ENCODE measurements around the gene TARS3. TPM values are rescaled to one million over a fixed set of nuclear protein-coding genes. Genes with fewer than 3 reads are reported as not detected.
"Not testable (repeated sequence)": the region's sequence is repeated elsewhere in the genome, so short reads cannot be mapped to it uniquely, and the experiment has no call there.

The TARS3 gene
- total RNA-seq, result 14.1 and 14.5 TPM in 2 replicates

GRCh38 chr15:101723874-101724674 lies at the start of gene TARS3:
TARS3 (minus strand) TSS chr15:101724473; CDS start chr15:101724387, 86 bp downstream.
- intact Hi-C loops (cut with micrococcal nuclease), result loop anchor here (1.0 kb wide), 2 partner anchors 31 to 73 kb away; no protein-coding TSS in a partner anchor
- H3K4me3 Mint-ChIP-seq (ENCODE audit: low read depth), result peak within 1 kb of the TSS; percentile 84
- H3K27ac Mint-ChIP-seq, result peak within 1 kb of the TSS; percentile 93

DNA sequence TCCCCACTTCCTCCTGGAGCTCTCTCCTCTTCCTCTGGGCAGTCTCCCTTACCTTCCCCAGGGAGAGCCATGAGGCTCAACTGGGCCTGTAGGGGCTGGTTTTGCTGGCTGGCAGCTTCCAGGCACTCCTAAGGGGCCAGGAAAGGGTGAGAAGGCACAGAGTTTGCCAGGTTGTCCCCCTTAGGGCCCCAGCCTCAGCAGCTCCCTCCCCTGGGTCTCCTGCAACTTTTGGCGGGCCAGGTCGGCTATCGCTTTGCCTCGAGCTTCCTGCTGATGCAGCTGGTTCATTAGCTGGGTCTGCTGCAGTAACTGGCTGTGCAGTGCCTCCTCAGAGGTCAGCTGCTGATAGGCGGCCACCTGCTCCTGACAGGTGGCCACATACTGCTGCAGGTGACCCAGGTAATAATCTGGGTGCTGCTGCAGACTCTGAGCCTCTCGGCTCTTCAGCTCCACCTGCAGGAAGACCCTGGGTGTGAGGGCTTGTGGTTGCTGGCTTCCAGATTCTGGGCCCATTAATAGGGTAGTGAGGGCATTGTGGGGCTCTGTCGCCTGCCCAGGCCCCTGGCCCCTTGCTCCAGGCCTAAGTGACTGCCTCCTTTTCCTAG lies 49.3 kb upstream of the TARS3 start:
- DNase-seq (ENCODE audit: low spot score), result no peak
- H3K4me1 Mint-ChIP-seq (ENCODE audit: low read depth), result no peaks in the 10 kb centered on the region
- no peak overlapping the region for H3K27ac Mint-ChIP-seq
- H3K4me3 Mint-ChIP-seq (ENCODE audit: low read depth), result no peak overlapping the region
- no peaks in the 10 kb centered on the region for H3K9me3 Mint-ChIP-seq
- intact Hi-C loops (cut with micrococcal nuclease), result no loop called here
- no peaks in the 10 kb centered on the region for H3K27me3 Mint-ChIP-seq (ENCODE audit: low read depth)
- H3K36me3 Mint-ChIP-seq (ENCODE audit: low read depth), result no peaks in the 10 kb centered on the region

More at GRCh38 chr15:101723874-101724674, at the start of gene TARS3:
- peak; percentile 84 for DNase-seq (ENCODE audit: low spot score)
- no peaks in the 10 kb centered on the region for H3K27me3 Mint-ChIP-seq (ENCODE audit: low read depth)
- H3K4me1 Mint-ChIP-seq (ENCODE audit: low read depth), result peaks cover 15% of the 10 kb centered on the region
- H3K9me3 Mint-ChIP-seq, result peaks cover 8% of the 10 kb centered on the region
- H3K36me3 Mint-ChIP-seq (ENCODE audit: low read depth), result peaks cover 33% of the 10 kb centered on the region

- Mint-ChIP-seq H3K36me3 (ENCODE audit: low read depth) (no peaks in the 10 kb centered on the region), H3K27me3 (ENCODE audit: low read depth) (no peaks in the 10 kb centered on the region), H3K4me3 (ENCODE audit: low read depth) (no peak overlapping the region), H3K27ac (no peak overlapping the region), H3K9me3 (no peaks in the 10 kb centered on the region), H3K4me1 (ENCODE audit: low read depth) (no peaks in the 10 kb centered on the region)
- DNase-seq (ENCODE audit: low spot score), result no peak
- intact Hi-C loops (cut with micrococcal nuclease), result no loop called here
These were observed 48.6 kb upstream of the TARS3 start for GRCh38 chr15:101772921-101773320.

- H3K36me3 Mint-ChIP-seq (ENCODE audit: low read depth); H3K4me3 Mint-ChIP-seq (ENCODE audit: low read depth); H3K27ac Mint-ChIP-seq; H3K4me1 Mint-ChIP-seq (ENCODE audit: low read depth); H3K27me3 Mint-ChIP-seq (ENCODE audit: low read depth); intact Hi-C loops (cut with micrococcal nuclease); H3K9me3 Mint-ChIP-seq; DNase-seq (ENCODE audit: low spot score): not testable (repeated sequence)
These were observed 42.9 kb upstream of the TARS3 start for GRCh38 chr15:101767083-101767640.

DNA sequence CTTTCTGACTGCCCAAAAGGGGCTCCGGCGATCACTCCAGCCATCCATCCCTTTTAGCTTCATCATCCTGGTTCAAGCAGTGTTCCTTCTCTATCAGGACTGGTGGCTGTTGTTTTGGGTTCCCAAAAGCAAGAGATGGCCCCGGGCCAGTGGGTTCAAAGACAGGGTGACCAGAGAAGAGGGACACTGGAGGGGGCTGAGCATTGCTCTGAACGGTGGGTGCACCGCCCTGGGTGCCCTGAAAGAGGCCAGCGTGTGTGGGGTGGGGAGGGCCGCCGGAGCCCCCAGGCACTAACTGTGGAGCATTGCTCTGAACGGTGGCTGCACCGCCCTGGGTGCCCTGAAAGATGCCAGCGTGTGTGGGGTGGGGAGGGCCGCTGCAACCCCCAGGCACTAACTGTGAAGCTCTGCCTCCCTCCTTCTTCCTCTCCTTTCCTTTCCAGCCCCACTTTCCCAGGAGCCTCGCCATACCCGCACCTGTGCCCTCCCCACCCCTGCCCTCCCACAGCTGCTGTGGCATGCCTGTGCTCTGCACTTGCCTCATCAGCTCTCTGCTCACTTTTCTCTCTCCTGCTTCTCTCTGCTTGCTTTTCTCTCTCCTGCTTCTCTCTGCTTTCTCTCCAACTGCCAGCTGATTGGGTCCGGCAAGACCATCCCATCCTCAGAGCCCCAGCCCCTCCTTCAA lies 41.6 kb upstream of the TARS3 start:
- Mint-ChIP-seq H3K9me3 (no peaks in the 10 kb centered on the region), H3K27me3 (ENCODE audit: low read depth) (no peaks in the 10 kb centered on the region), H3K4me3 (ENCODE audit: low read depth) (no peak overlapping the region), H3K27ac (no peak overlapping the region), H3K4me1 (ENCODE audit: low read depth) (no peaks in the 10 kb centered on the region), H3K36me3 (ENCODE audit: low read depth) (no peaks in the 10 kb centered on the region)
- DNase-seq (ENCODE audit: low spot score), result no peak
- intact Hi-C loops (cut with micrococcal nuclease), result no loop called here

GRCh38 chr15:101765340-101765671 lies 41.0 kb upstream of the TARS3 start:
- H3K9me3 Mint-ChIP-seq; DNase-seq (ENCODE audit: low spot score); H3K4me1 Mint-ChIP-seq (ENCODE audit: low read depth); intact Hi-C loops (cut with micrococcal nuclease); H3K27me3 Mint-ChIP-seq (ENCODE audit: low read depth); H3K36me3 Mint-ChIP-seq (ENCODE audit: low read depth); H3K27ac Mint-ChIP-seq; H3K4me3 Mint-ChIP-seq (ENCODE audit: low read depth): not testable (repeated sequence)

DNA sequence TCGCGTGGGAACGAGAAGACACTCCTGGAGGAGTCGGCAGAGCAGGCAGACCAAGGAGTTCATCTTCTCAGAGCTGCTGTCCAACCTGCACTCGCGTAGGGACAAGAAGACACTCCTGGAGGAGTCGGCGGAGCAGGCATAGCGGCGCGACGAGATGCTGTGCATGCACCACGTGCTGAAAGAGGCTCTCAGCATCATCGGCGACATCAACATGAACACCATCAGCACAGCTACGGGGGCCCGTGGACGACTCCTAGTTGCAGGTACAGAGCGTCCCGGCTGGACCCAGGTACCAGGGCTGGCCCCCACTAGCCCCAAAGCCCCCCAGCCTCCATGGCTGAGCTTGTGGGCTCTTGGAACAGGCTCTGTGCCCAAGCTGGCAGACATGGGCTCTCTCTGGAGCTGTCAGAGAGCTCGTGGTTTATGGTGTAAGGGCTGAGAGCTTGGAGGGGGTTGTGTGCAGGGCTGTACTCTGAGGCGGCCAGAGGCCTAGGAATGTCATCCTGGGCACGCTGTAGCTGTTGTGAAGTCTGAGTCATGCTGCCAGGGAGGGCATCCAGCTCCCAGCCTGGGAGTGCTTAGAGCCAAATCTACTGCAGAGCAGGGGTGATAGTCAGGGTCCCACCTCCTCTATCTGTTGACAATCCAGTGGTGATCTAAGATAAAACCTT lies 40.5 kb upstream of the TARS3 start:
- H3K4me1 Mint-ChIP-seq (ENCODE audit: low read depth); H3K36me3 Mint-ChIP-seq (ENCODE audit: low read depth); intact Hi-C loops (cut with micrococcal nuclease); H3K27ac Mint-ChIP-seq; H3K27me3 Mint-ChIP-seq (ENCODE audit: low read depth); H3K4me3 Mint-ChIP-seq (ENCODE audit: low read depth); DNase-seq (ENCODE audit: low spot score); H3K9me3 Mint-ChIP-seq: not testable (repeated sequence)

DNA sequence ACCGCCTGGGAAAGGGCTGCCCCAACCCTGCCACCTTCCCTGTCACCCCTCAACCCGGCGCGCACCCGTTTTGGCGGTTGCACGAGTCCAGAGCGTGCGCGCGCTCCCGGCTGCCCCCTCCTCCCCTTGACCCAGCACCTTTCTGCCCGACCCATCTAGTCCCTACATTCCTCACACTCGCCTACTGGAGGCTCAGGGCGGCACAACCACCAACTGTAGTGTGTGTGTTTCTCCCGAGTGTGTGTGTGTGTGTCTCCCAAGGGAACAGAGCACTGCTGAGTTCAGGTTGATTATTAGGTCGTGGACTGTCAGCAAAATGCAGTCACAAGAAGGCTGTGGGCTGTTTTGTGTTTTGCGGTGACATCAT lies 22.4 kb upstream of the TARS3 start:
- H3K36me3 Mint-ChIP-seq (ENCODE audit: low read depth); H3K27me3 Mint-ChIP-seq (ENCODE audit: low read depth); intact Hi-C loops (cut with micrococcal nuclease); H3K27ac Mint-ChIP-seq; H3K4me1 Mint-ChIP-seq (ENCODE audit: low read depth); DNase-seq (ENCODE audit: low spot score); H3K9me3 Mint-ChIP-seq: not testable (repeated sequence)
- peak overlapping the region; percentile 72 for H3K4me3 Mint-ChIP-seq (ENCODE audit: low read depth)

GRCh38 chr15:101734837-101735236 lies 10.6 kb upstream of the TARS3 start:
- H3K4me1 Mint-ChIP-seq (ENCODE audit: low read depth); H3K4me3 Mint-ChIP-seq (ENCODE audit: low read depth); H3K27me3 Mint-ChIP-seq (ENCODE audit: low read depth); intact Hi-C loops (cut with micrococcal nuclease); H3K9me3 Mint-ChIP-seq; DNase-seq (ENCODE audit: low spot score); H3K27ac Mint-ChIP-seq; H3K36me3 Mint-ChIP-seq (ENCODE audit: low read depth): not testable (repeated sequence)

- DNase-seq (ENCODE audit: low spot score), result no peak
- no peaks in the 10 kb centered on the region for H3K36me3 Mint-ChIP-seq (ENCODE audit: low read depth)
- no peak overlapping the region for H3K27ac Mint-ChIP-seq
- no peaks in the 10 kb centered on the region for H3K9me3 Mint-ChIP-seq
- no peaks in the 10 kb centered on the region for H3K4me1 Mint-ChIP-seq (ENCODE audit: low read depth)
- no peak overlapping the region for H3K4me3 Mint-ChIP-seq (ENCODE audit: low read depth)
- H3K27me3 Mint-ChIP-seq (ENCODE audit: low read depth), result no peaks in the 10 kb centered on the region
- intact Hi-C loops (cut with micrococcal nuclease), result no loop called here
These were observed 9.3 kb upstream of the TARS3 start for GRCh38 chr15:101733545-101733944.

GRCh38 chr15:101732772-101733171 lies 8.5 kb upstream of the TARS3 start:
- Mint-ChIP-seq H3K36me3 (ENCODE audit: low read depth) (no peaks in the 10 kb centered on the region), H3K27me3 (ENCODE audit: low read depth) (no peaks in the 10 kb centered on the region), H3K4me1 (ENCODE audit: low read depth) (no peaks in the 10 kb centered on the region), H3K9me3 (no peaks in the 10 kb centered on the region), H3K27ac (no peak overlapping the region), H3K4me3 (ENCODE audit: low read depth) (no peak overlapping the region)
- intact Hi-C loops (cut with micrococcal nuclease), result no loop called here
- DNase-seq (ENCODE audit: low spot score), result no peak

DNA sequence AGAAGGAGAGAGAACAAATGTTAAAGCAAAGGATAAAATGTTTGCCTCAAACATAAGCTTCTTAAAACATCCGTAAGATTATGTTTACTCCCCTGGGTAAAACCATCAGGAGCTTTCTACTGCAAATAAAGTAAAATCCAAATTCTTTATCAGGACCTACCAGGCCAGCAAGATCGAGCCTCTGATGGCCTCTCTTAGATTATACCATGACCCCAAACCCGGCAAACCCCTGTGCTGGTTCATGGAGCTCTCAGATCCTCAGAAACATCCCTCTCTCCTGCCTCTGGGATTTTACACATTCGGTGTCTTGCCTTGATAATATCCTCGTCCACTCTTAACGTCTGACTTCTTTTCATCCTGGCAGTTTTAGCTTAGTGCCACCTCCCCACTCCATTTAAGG lies 7.5 kb upstream of the TARS3 start:
- H3K9me3 Mint-ChIP-seq, result no peaks in the 10 kb centered on the region
- H3K4me1 Mint-ChIP-seq (ENCODE audit: low read depth), result no peaks in the 10 kb centered on the region
- H3K4me3 Mint-ChIP-seq (ENCODE audit: low read depth), result no peak overlapping the region
- intact Hi-C loops (cut with micrococcal nuclease), result no loop called here
- no peak for DNase-seq (ENCODE audit: low spot score)
- no peaks in the 10 kb centered on the region for H3K27me3 Mint-ChIP-seq (ENCODE audit: low read depth)
- H3K36me3 Mint-ChIP-seq (ENCODE audit: low read depth), result no peaks in the 10 kb centered on the region
- no peak overlapping the region for H3K27ac Mint-ChIP-seq

All from activated T-helper 2 cell treated with anti-CD3 and anti-CD28 coated beads, Interferon-gamma antibody, Interleukin-2, Interleukin-4, amounts not matched to agents 10 μg/mL and 5 μg/mL and 100 μg/mL, durations not matched to agents 14 hours and 24 hours and 36 hours (primary cell).